ENCODE measurements around the gene ADORA1. TPM values are rescaled to one million over a fixed set of nuclear protein-coding genes. Genes with fewer than 3 reads are reported as not detected.

The ADORA1 gene
- total and polyA plus RNA-seq, 4 donors: 0.71 to 2.5 TPM; not detected in 2

- Histone ChIP-seq H3K4me1 (ENCODE audit: control insufficient read depth in 1 of 2, insufficient read depth in 2 of 2, low read length in 2 of 2) (no peaks in the 10 kb centered on the region), H3K4me3 (ENCODE audit: low read length in 2 of 2) (no peak overlapping the region), H3K27ac (ENCODE audit: low read depth in 1 of 2, low read length in 2 of 2) (no peak overlapping the region), H3K9me3 (ENCODE audit: control insufficient read depth, low read length) (no peaks in the 10 kb centered on the region), H3K36me3 (ENCODE audit: control insufficient read depth in 1 of 2, insufficient read depth in 2 of 2, low read length in 1 of 2) (no peaks in the 10 kb centered on the region), H3K27me3 (ENCODE audit: control insufficient read depth in 1 of 2, insufficient read depth in 2 of 2, low read length in 1 of 2) (no peaks in the 10 kb centered on the region)
- intact Hi-C loops (cut with DNase I): no loop called here
- DNase-seq (peak in 1 of 2 donors; percentile 20), ATAC-seq (ENCODE audit: low FRiP score) (no peak)
- 93% methylated on average over 6 of the region's 6 CpGs for WGBS, 2 donors
Observed at GRCh38 chr1:203142124-203142523, 14.6 kb downstream of the ADORA1 start.

GRCh38 chr1:203142684-203143408 lies 15.3 kb downstream of the ADORA1 start:
- Histone ChIP-seq H3K4me1 (ENCODE audit: control insufficient read depth in 1 of 2, insufficient read depth in 2 of 2, low read length in 2 of 2) (no peaks in the 10 kb centered on the region), H3K27ac (ENCODE audit: low read depth in 1 of 2, low read length in 2 of 2) (no peak overlapping the region), H3K9me3 (ENCODE audit: control insufficient read depth, low read length) (no peaks in the 10 kb centered on the region), H3K27me3 (ENCODE audit: control insufficient read depth in 1 of 2, insufficient read depth in 2 of 2, low read length in 1 of 2) (no peaks in the 10 kb centered on the region), H3K36me3 (ENCODE audit: control insufficient read depth in 1 of 2, insufficient read depth in 2 of 2, low read length in 1 of 2) (no peaks in the 10 kb centered on the region), H3K4me3 (ENCODE audit: low read length in 2 of 2) (no peak overlapping the region)
- WGBS, 2 donors: 85 to 90% methylated on average over 5 of the region's 5 CpGs
- ATAC-seq (ENCODE audit: low FRiP score): no peak
- peak in 1 of 2 donors; percentile 45 for DNase-seq
- intact Hi-C loops (cut with DNase I): no loop called here

GRCh38 chr1:203143641-203144040 lies 16.1 kb downstream of the ADORA1 start:
- Histone ChIP-seq H3K4me3 (ENCODE audit: low read length in 2 of 2) (no peak overlapping the region), H3K27ac (ENCODE audit: low read depth in 1 of 2, low read length in 2 of 2) (no peak overlapping the region), H3K36me3 (ENCODE audit: control insufficient read depth in 1 of 2, insufficient read depth in 2 of 2, low read length in 1 of 2) (no peaks in the 10 kb centered on the region), H3K4me1 (ENCODE audit: control insufficient read depth in 1 of 2, insufficient read depth in 2 of 2, low read length in 2 of 2) (no peaks in the 10 kb centered on the region), H3K9me3 (ENCODE audit: control insufficient read depth, low read length) (no peaks in the 10 kb centered on the region), H3K27me3 (ENCODE audit: control insufficient read depth in 1 of 2, insufficient read depth in 2 of 2, low read length in 1 of 2) (no peaks in the 10 kb centered on the region)
- intact Hi-C loops (cut with DNase I): no loop called here
- no peak for ATAC-seq (ENCODE audit: low FRiP score)
- DNase-seq: peak in 1 of 2 donors; percentile 68
- WGBS, 2 donors: 77 to 83% methylated on average over 11 of the region's 11 CpGs

- WGBS, 2 donors: 84% methylated on average over 6 of the region's 6 CpGs
Observed at GRCh38 chr1:203144661-203145060, 17.1 kb downstream of the ADORA1 start.

GRCh38 chr1:203145321-203146041 lies 18.0 kb downstream of the ADORA1 start:
- no peak overlapping the region for H3K4me3 ChIP-seq (ENCODE audit: low read length in 2 of 2)
- H3K9me3 ChIP-seq (ENCODE audit: control insufficient read depth, low read length): no peaks in the 10 kb centered on the region
- no peaks in the 10 kb centered on the region for H3K4me1 ChIP-seq (ENCODE audit: control insufficient read depth in 1 of 2, insufficient read depth in 2 of 2, low read length in 2 of 2)
- 94 to 97% methylated on average over 13 of the region's 13 CpGs for WGBS, 2 donors
- no peaks in the 10 kb centered on the region for H3K27me3 ChIP-seq (ENCODE audit: control insufficient read depth in 1 of 2, insufficient read depth in 2 of 2, low read length in 1 of 2)
- no peaks in the 10 kb centered on the region for H3K36me3 ChIP-seq (ENCODE audit: control insufficient read depth in 1 of 2, insufficient read depth in 2 of 2, low read length in 1 of 2)
- no peak for ATAC-seq (ENCODE audit: low FRiP score)
- intact Hi-C loops (cut with DNase I): no loop called here
- no peak overlapping the region for H3K27ac ChIP-seq (ENCODE audit: low read depth in 1 of 2, low read length in 2 of 2)
- DNase-seq: no peak

More at GRCh38 chr1:203144661-203145060, 17.1 kb downstream of the ADORA1 start:
- no peak overlapping the region for H3K27ac ChIP-seq (ENCODE audit: low read depth in 1 of 2, low read length in 2 of 2)
- DNase-seq (peak in 1 of 2 donors; percentile 17), ATAC-seq (ENCODE audit: low FRiP score) (no peak)
- H3K27me3 ChIP-seq (ENCODE audit: control insufficient read depth in 1 of 2, insufficient read depth in 2 of 2, low read length in 1 of 2): no peaks in the 10 kb centered on the region
- no peaks in the 10 kb centered on the region for H3K4me1 ChIP-seq (ENCODE audit: control insufficient read depth in 1 of 2, insufficient read depth in 2 of 2, low read length in 2 of 2)
- intact Hi-C loops (cut with DNase I): no loop called here
- no peak overlapping the region for H3K4me3 ChIP-seq (ENCODE audit: low read length in 2 of 2)
- no peaks in the 10 kb centered on the region for H3K9me3 ChIP-seq (ENCODE audit: control insufficient read depth, low read length)
- no peaks in the 10 kb centered on the region for H3K36me3 ChIP-seq (ENCODE audit: control insufficient read depth in 1 of 2, insufficient read depth in 2 of 2, low read length in 1 of 2)

GRCh38 chr1:203146042-203146369 lies 18.5 kb downstream of the ADORA1 start:
- ATAC-seq (ENCODE audit: low FRiP score): no peak

GRCh38 chr1:203146537-203146936 lies 19.0 kb downstream of the ADORA1 start:
- no peaks in the 10 kb centered on the region for H3K27me3 ChIP-seq (ENCODE audit: control insufficient read depth in 1 of 2, insufficient read depth in 2 of 2, low read length in 1 of 2)
- H3K27ac ChIP-seq (ENCODE audit: low read depth in 1 of 2, low read length in 2 of 2): no peak overlapping the region
- intact Hi-C loops (cut with DNase I): no loop called here
- ATAC-seq (ENCODE audit: low FRiP score) (no peak), DNase-seq (no peak)
- WGBS, 2 donors: 39% methylated on average over 7 of the region's 7 CpGs
- H3K4me3 ChIP-seq (ENCODE audit: low read length in 2 of 2): no peak overlapping the region
- H3K9me3 ChIP-seq (ENCODE audit: control insufficient read depth, low read length): no peaks in the 10 kb centered on the region
- H3K4me1 ChIP-seq (ENCODE audit: control insufficient read depth in 1 of 2, insufficient read depth in 2 of 2, low read length in 2 of 2): no peaks in the 10 kb centered on the region
- no peaks in the 10 kb centered on the region for H3K36me3 ChIP-seq (ENCODE audit: control insufficient read depth in 1 of 2, insufficient read depth in 2 of 2, low read length in 1 of 2)

More at GRCh38 chr1:203146042-203146369, 18.5 kb downstream of the ADORA1 start:
- intact Hi-C loops (cut with DNase I): no loop called here
- no peaks in the 10 kb centered on the region for H3K9me3 ChIP-seq (ENCODE audit: control insufficient read depth, low read length)
- H3K4me3 ChIP-seq (ENCODE audit: low read length in 2 of 2): no peak overlapping the region
- no peaks in the 10 kb centered on the region for H3K27me3 ChIP-seq (ENCODE audit: control insufficient read depth in 1 of 2, insufficient read depth in 2 of 2, low read length in 1 of 2)
- WGBS, 2 donors: 96 to 97% methylated on average over 2 of the region's 2 CpGs
- H3K4me1 ChIP-seq (ENCODE audit: control insufficient read depth in 1 of 2, insufficient read depth in 2 of 2, low read length in 2 of 2): no peaks in the 10 kb centered on the region
- H3K36me3 ChIP-seq (ENCODE audit: control insufficient read depth in 1 of 2, insufficient read depth in 2 of 2, low read length in 1 of 2): no peaks in the 10 kb centered on the region
- H3K27ac ChIP-seq (ENCODE audit: low read depth in 1 of 2, low read length in 2 of 2): no peak overlapping the region
- no peak for DNase-seq

- no peaks in the 10 kb centered on the region for H3K4me1 ChIP-seq (ENCODE audit: control insufficient read depth in 1 of 2, insufficient read depth in 2 of 2, low read length in 2 of 2)
- H3K27me3 ChIP-seq (ENCODE audit: control insufficient read depth in 1 of 2, insufficient read depth in 2 of 2, low read length in 1 of 2): no peaks in the 10 kb centered on the region
- WGBS, 2 donors: 89 to 93% methylated on average over 5 of the region's 5 CpGs
- no peak overlapping the region for H3K4me3 ChIP-seq (ENCODE audit: low read length in 2 of 2)
- ATAC-seq (ENCODE audit: low FRiP score) (no peak), DNase-seq (no peak)
- no peaks in the 10 kb centered on the region for H3K36me3 ChIP-seq (ENCODE audit: control insufficient read depth in 1 of 2, insufficient read depth in 2 of 2, low read length in 1 of 2)
- intact Hi-C loops (cut with DNase I): no loop called here
- H3K9me3 ChIP-seq (ENCODE audit: control insufficient read depth, low read length): no peaks in the 10 kb centered on the region
- no peak overlapping the region for H3K27ac ChIP-seq (ENCODE audit: low read depth in 1 of 2, low read length in 2 of 2)
Observed at GRCh38 chr1:203147376-203147775, 19.9 kb downstream of the ADORA1 start.

GRCh38 chr1:203148127-203148526 lies 20.6 kb downstream of the ADORA1 start:
- Histone ChIP-seq H3K27me3 (ENCODE audit: control insufficient read depth in 1 of 2, insufficient read depth in 2 of 2, low read length in 1 of 2) (no peaks in the 10 kb centered on the region), H3K27ac (ENCODE audit: low read depth in 1 of 2, low read length in 2 of 2) (no peak overlapping the region), H3K9me3 (ENCODE audit: control insufficient read depth, low read length) (no peaks in the 10 kb centered on the region), H3K4me3 (ENCODE audit: low read length in 2 of 2) (no peak overlapping the region), H3K36me3 (ENCODE audit: control insufficient read depth in 1 of 2, insufficient read depth in 2 of 2, low read length in 1 of 2) (no peaks in the 10 kb centered on the region), H3K4me1 (ENCODE audit: control insufficient read depth in 1 of 2, insufficient read depth in 2 of 2, low read length in 2 of 2) (no peaks in the 10 kb centered on the region)
- 96 to 98% methylated on average over 5 of the region's 5 CpGs for WGBS, 2 donors
- intact Hi-C loops (cut with DNase I): no loop called here
- no peak for ATAC-seq (ENCODE audit: low FRiP score)
- DNase-seq: no peak

Measured in aorta (tissue), 5 donors.